Endometrial microvascular endothelial cells (primary cell): ENCODE data around the gene TESK2. TPM values are rescaled to one million over a fixed set of nuclear protein-coding genes. Genes with fewer than 3 reads are reported as not detected.
"Not testable (repeated sequence)": the region's sequence is repeated elsewhere in the genome, so short reads cannot be mapped to it uniquely, and the experiment has no call there.

Source experiments
- in situ Hi-C: cut with HindIII; loops from 2 replicates; pipeline ENCODE4 v1.10.0; 2017; ENCODE audit warnings: low sequenced_read_pairs, low pct_unique_long_range_greater_than_20kb; ENCODE audit errors: inconsistent ontology term
- total RNA-seq: library from RNA; depleted of rRNA; stranded (reverse); fragments of >200 nt; gene quantifications from one replicate; pipeline ENCODE4 v1.2.3, GENCODE V29; 2015; ENCODE audit errors: inconsistent ontology term

Gene TESK2
- total RNA-seq, 1 donor from 2014 or later = 0.37 TPM

DNA sequence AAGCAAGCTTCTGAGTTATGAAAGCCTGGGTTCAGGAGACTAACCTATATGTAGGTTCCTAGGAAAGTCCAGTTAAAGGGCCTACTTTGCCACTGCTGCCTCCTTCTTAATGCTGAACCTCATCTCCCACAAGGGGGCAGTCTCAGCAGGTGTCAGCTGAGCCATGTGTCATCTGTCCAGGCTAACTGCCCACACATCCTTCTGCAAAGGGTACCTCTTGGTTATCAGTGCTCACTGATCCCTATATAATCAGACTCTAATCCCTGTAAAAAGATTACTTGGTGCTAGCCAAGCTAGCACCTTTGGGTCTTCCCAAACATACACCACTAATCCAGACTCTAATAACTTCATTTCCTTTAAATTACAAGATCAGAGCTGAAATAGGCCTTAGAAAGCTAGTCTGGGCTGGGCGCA, 21.7 kb upstream of the TESK2 start:
- in situ Hi-C loops = no loop called here

DNA sequence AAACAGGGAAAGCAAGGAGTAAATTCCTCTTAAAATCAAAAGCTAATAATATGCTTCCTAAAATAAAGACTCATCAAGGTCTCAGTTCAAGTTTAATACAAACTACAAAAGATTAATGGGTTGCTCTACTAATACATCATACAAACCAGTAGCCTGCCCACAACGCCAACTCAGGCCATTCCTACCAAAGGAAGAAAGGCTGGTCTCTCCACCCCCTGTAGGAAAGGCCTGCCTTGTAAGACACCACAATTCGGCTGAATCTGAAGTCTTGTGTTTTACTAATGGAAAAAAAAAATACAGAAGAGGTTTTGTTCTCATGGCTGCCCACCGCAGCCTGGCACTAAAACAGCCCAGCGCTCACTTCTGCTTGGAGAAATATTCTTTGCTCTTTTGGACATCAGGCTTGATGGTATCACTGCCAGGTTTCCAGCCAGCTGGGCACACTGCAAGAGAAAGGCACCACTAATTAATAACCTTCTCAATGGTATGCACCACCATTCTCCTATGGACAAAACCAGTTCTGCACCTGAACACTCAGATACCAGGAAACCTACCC, 20.1 kb upstream of the TESK2 start:
- in situ Hi-C loops = no loop called here

DNA sequence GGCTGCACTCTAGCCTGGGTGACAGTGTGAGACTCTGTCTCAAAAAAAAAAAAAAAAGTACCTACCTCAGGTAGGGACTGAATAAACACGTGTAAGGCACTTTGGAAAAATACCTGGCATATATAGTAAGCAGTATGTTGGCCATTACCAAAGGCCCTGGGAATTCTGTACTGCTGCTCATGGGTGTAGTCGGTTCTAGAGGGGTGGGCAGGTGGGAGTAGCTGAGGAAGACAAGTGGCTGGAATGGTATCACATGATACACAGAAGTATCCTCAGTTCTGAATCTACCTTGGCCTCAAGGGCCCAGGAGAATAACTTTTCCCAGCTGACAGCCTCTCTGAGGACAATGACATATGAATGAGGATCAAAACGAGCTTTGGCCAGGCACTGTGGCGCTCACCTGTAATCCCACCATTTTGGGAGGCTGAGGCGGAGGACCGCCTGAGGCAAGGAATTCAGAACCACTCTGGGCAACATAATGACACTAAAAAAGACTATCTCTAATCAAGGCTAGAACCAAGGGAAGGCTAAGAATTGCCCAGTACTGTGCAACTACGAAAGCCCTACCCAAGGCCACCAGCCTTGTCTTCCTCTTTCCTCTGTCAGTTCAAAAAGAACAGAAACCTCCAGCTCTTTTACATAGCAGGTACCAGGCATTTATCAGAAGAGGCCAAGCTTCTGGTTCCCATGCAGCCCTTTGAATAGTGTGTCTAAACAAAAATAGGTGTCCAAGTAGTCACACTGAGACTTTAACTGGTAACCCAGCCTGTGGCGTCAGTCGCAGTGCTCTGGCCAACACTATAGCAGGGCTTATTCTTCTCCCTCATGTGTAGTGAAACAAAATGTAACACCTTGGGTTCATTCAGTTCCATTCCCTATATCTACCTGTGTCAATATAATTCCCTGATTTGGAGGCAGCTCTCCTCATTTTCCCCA, 19.3 kb upstream of the TESK2 start:
- in situ Hi-C loops = no loop called here

DNA sequence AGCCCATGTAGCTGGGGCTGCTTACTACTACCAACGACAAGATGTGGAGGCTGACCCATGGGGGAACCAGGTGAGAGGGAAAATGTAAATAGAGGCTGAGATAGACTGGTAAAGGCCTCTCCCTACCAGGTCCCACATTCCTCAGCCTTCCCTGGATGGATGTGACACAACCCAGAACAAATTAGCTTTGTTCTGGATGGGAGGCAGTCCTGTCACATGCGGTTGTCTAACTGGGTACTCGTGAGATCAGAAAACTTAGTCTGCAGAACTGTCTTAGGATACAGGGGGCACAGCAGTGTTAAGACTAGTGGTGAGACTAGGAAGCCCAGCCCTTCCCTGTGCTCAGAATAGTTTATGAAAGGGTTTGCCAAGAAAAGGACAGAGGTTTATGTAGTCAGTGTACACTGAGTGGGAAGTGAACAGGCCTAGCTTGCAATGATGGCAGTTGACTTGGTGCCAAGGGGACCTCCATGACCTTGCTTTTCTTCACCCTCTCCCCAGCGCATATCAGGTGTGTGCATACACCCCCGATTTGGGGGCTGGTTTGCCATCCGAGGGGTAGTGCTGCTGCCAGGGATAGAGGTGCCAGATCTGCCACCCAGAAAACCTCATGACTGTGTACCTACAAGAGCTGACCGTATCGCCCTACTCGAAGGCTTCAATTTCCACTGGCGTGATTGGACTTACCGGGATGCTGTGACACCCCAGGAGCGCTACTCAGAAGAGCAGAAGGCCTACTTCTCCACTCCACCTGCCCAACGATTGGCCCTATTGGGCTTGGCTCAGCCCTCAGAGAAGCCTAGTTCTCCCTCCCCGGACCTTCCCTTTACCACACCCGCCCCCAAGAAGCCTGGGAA, 17.6 kb upstream of the TESK2 start:
- in situ Hi-C loops = no loop called here

DNA sequence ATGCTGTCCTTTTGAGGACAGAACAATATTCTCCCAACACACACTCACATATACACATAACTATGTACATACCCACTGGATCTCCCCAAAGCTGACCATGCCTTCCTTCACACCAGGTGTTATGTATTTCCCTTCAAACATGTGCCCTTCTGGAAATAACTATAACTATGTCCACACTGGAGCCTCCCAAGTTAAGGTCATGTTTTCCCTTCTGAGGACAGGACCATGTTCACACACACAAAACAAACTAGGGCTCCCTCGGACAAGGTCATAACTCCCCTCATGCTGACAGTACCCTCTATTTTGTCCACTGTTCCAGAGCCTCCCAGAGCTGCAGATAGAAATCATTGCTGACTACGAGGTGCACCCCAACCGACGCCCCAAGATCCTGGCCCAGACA, 16.9 kb upstream of the TESK2 start:
- in situ Hi-C loops = no loop called here

DNA sequence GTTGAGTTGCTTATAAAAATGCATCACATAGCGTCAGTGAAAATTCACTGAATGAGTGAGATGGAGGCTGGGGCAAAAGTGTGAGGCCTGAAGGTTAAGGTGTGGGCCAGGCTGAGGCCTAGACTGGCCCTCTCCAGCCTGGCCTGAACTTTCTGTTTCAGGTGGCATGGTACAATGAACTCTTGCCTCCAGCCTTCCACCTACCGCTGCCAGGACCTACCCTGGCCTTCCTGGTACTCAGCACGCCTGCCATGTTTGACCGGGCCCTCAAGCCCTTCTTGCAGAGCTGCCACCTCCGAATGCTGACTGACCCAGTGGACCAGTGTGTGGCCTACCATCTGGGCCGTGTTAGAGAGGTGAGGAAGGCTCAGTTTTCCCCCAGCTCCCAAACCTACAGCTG, 16.2 kb upstream of the TESK2 start:
- in situ Hi-C loops = no loop called here

DNA sequence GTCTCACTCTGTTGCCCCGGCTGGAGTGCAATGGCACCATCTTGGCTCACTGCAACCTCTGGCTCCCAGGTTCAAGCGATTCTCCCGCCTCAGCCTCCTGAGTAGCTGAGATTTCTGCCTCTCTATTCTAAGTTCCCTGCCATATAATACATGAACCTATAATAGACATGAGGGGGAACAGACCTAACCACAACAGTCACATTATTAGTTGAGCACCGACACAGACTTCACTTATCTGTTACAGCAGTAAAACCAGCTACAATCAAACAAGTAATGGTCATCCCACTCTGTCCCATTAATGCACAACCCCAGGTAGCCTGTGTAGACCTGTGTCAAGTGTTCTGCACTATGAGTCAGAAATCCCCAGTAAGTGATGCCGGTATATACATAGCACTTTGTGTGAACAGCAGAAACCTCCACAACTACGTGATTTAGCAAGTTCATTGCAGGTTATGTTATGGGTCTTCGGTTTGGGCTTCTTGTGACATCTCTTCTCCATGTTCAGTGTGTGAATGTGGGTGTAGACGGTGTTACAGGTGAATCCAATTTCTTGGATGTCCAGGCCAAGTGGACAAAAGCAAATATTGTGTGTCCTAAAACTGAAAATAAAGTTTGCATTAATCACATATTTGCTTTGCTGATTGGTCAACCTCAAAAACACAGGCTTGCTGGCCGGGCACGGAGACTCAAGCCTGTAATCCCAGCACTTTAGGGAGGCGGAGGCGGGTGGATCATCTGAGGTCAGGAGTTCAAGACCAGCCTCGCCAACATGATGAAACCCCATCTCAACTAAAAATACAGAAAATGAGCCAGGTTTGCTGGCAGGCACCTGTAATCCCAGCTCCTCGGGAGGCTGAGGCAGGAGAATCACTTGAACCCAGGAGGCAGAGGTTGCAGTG, 12.7 kb upstream of the TESK2 start:
- in situ Hi-C loops = no loop called here

DNA sequence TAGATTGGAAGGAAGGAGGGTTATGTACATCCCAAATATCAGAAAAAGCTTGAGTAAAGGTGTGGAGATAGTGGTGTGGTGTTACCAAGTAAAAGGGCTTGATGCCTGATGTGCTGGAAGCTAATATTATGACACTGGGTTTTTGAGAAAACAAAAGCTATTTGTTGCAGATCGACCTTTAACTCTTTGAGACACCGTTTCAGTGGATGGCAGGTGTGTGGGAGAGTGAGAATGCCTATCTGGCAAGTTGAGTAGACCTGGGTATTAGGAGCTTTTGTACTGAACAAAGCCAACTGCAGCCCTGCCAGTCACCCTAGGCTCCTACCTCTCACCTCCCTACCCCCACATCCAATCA, 10.5 kb upstream of the TESK2 start:
- in situ Hi-C loops = no loop called here

DNA sequence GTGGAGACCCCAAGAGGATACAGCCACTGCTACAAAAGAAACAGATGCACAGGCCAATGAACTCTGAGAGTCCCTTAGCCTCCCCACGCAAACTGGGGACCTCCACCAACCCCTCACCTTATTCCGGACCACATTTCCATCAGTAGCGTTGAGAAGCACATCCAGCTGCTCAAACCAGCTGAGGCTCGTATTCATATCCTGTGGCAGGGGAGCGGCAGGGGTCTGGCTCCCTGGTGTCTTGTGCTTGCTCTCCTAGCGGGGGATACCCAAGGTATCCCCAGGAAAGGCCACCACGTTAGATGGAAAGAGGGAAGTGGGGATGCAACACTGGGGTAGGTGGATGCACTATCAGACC, 8.4 kb upstream of the TESK2 start:
- in situ Hi-C loops = no loop called here

DNA sequence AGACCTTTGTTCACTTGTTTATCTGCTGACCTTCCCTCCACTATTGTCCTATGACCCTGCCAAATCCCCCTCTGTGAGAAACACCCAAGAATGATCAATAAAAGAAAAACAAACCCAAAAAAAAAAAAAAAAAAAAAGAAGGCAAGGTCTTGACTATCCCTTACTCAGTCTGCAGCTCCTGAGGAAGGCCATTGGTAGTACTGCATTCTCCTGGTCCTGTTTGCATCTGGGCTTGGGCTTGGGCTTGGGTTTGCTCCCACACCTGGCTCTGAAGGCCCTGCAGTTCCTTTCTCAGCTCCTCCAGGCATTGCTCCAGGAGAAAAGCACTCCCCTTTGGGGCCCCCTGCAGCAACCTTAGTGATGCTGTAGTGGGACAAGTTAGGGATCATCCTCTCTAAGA, 7.3 kb upstream of the TESK2 start:
- in situ Hi-C loops = no loop called here

DNA sequence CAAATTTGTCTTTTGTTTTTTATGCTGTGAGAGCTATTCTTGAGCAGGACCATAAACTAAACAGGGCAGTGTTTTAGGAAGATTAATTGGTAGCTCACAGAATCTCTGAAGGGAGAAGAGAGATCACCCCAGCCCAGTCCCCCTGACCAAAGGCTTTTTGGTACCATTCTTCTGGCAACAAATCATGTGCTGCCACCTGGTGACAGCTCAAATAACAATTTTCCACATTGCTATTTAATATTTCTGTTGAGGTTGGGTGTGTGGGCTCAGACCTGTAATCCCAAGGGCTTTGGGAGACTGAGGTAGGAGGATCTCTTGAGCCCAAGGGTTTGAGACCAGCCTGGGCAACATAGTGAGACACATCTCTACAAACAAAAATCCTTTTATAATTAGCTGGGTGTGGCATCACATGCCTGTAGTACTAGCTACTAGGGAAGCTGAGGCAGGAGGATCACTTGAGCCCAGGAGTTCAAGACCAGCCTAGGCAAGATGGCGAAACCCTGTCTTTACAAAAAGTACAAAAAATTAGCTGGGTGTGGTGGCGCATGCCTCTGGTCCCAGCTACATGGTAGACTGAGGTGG, 2.2 kb upstream of the TESK2 start:
- in situ Hi-C loops = no loop called here

DNA sequence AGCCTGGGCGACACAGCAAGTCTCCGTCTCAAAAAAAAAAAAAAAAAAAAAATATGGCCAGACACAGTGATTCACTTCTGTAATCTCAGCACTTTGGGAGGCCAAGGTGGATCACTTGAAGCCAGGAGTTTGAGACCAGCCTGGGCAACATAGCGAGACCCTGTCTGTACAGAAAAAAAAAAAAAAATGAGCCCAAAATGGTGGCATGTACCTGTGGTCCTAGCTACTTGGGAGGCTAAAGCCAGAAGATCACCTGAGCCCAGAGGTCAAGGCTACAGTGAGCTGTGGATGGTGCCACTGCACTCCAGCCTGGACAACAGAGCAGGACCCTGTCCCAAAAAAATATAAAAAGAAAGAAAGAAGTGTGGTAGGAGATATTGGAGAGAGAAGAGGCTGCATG, 1.7 kb upstream of the TESK2 start:
- in situ Hi-C loops = no loop called here

DNA sequence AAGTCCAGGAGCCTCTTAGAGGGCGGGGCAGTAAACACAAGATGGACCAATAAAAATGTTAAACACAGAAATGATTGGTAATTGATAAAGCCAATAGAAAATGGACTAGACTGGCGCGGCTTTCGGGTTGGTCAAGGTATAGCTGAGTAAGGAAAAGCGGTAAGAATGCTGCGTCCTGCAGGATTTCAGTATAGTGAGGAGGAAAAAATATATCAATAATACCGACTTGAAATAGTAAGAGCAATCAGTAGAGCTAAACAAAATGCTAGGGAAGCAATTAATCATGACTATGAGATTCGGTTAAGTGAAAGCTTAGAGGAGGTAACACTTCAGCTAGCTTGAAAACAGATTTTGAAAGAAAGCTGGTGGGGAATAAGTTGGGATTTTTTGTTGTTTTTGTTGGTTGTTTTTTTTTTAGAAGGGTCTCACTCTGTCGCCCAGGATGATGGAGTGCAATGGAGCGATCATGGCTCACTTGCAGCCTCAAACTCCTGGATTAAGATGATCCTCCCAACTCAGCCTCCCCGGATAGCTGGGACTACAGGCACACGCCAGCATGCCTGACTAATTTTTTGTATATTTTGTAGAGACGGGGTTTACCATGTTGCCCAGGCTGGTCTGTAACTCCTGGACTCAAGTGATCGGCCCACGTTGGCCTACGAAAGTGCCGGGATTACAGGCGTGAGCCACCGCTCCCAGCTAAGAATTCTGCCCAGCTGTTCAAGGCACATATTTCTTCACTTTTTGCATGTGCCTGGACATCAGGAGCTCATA, 711 bp upstream of the TESK2 start:
- in situ Hi-C loops = no loop called here

DNA sequence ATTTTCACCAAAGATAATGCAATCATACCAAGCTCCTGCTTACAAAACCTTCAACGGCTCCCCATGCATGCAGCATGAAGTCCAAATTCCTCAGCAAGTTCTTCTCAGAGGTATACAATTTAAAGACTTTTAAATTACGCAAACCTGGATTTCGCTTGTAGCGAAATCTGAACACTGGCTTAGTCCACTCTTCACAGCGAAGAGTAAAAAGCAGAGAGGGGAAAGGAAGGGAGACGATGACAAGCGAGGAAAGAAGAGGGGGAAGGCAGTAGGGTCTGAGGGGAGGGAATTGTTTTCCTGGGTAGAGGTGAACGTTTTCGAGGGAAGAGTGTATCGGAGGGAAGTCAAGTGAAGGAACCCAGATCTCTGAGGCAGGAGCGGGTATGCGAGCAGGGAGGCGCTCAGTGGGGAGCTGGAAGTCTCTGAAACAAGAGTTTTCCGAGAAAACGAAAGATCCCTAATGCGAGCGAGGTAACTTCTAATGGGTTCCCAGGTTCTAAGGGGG, 790 bp downstream of the TESK2 start:
- in situ Hi-C loops = no loop called here

DNA sequence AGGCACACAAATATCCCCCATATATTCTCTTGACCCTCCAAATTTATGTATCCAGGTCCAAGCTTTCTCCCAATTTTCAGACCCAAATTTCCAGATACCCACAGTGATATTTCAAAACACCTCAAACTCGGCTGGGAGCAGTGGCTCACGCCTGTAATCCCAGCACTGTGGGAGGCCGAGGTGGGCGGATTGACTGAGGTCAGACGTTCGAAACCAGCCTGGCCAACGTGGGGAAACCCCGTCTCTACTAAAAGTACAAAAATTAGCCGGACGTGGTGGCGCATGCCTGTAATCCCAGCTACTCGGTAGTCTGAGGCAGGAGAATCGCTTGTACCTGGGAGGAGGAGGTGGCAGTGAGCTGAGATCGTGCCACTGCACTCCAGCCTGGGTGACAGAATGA, 1.6 kb downstream of the TESK2 start:
- in situ Hi-C loops = not testable (repeated sequence)

DNA sequence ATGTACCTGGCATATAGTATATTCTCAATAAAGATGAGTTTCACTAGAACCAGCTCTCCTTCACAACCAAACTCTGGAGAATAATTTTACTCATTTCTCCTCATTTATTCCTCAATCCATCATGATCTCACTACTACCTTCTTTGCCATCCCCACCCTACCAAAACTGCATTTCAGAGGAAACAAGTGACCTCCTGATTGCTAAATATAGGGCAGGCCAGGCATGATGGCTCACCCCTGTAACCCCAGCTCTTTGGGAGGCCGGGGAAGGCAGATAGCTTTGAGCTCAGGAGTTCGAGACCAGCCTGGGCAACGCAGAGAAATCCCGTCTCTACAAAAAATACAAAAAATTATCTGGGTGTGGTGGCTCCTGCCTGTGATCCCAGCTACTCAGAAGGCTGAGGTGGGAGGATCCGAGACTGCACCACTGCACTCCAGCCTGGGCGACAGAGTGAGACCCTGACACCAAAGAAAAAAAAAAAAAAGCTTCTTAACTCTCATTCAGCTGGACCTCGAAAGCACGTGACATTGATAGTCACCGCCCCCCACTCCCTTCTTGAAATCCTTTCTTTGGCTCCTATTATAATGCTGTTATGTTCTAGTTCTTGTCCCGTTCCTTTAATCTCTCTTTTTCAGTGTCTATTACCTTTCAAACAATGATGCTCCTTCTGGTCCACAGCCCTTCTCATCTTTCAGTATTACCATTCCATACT, 2.1 kb downstream of the TESK2 start:
- in situ Hi-C loops = no loop called here

DNA sequence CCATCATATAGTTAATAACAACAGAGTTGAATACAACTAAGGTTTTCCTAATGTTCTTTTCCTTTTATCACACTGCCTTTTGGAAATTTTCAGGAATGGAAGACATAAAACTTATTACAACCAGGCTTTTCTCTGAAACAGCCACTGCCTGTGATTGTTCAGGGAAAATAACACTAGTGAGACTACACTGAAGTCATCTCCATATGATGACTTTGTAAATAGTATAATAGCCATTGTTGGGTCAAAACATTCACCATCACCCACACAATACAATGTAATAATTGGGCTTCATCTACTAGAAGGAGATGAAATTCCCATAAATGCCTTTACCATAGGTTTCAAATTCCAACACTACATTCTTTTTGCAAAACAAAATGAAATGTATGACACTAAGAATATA, 5.0 kb downstream of the TESK2 start:
- in situ Hi-C loops = no loop called here
